Neural progenitor cell (in vitro differentiated cells): ENCODE measurements around the gene IQGAP2. TPM values are rescaled to one million over a fixed set of nuclear protein-coding genes. Genes with fewer than 3 reads are reported as not detected.

Source experiments
- DNase-seq: peaks from one replicate; pipeline ENCODE4 v3.0.0-alpha.2; 2016; ENCODE audit warnings: low spot score
- H2AFZ ChIP-seq: fragments of 200-600 bp; sonication (generic); replicated peaks from 2 replicates; pipeline ENCODE4 v1.6.1; 2016; ENCODE audit warnings: antibody characterized with exemption
- H3F3A ChIP-seq: fragments of 200-600 bp; sonication (generic); 2 replicates; pipeline ENCODE4 v1.6.1; 2016; ENCODE audit warnings: antibody characterized with exemption, low read depth
- H3K27ac ChIP-seq: fragments of 200-600 bp; sonication (generic); 2 replicates; pipeline ENCODE4 v1.5.1; 2016; ENCODE audit warnings: mild to moderate bottlenecking
- H3K27me3 ChIP-seq: fragments of 200-600 bp; sonication (generic); 2 replicates; pipeline ENCODE4 v1.6.1; 2016; ENCODE audit warnings: mild to moderate bottlenecking, moderate library complexity
- H3K36me3 ChIP-seq: fragments of 200-600 bp; sonication (generic); 2 replicates; pipeline ENCODE4 v1.5.1; 2016
- H3K4me1 ChIP-seq: fragments of 200-600 bp; sonication (generic); 2 replicates; pipeline ENCODE4 v1.6.1; 2016; ENCODE audit warnings: mixed run types
- H3K4me2 ChIP-seq: fragments of 200-600 bp; sonication (generic); 2 replicates; pipeline ENCODE4 v1.6.1; 2016
- H3K4me3 ChIP-seq: fragments of 200-600 bp; sonication (generic); 2 replicates; pipeline ENCODE4 v1.5.1; 2016
- H3K79me2 ChIP-seq: fragments of 200-600 bp; sonication (generic); 2 replicates; pipeline ENCODE4 v1.6.1; 2016; ENCODE audit warnings: low read depth
- H3K9ac ChIP-seq: fragments of 200-600 bp; sonication (generic); 2 replicates; pipeline ENCODE4 v1.6.1; 2016
- H3K9me3 ChIP-seq: fragments of 200-600 bp; sonication (generic); 2 replicates; pipeline ENCODE4 v1.5.1; 2016; ENCODE audit warnings: low read depth
- H4K20me1 ChIP-seq: fragments of 200-600 bp; sonication (generic); 2 replicates; pipeline ENCODE4 v1.6.1; 2016; ENCODE audit warnings: low read depth
- H3K27ac Mint-ChIP-seq: 3 replicates; pipeline ENCODE4 v1.8.0; 2021; ENCODE audit warnings: mixed read lengths
- H3K27me3 Mint-ChIP-seq: 2 replicates; pipeline ENCODE4 v1.8.0; 2022; ENCODE audit warnings: low read depth, mild to moderate bottlenecking, inconsistent platforms, moderate library complexity, mixed read lengths; ENCODE audit not compliant: insufficient read depth
- H3K36me3 Mint-ChIP-seq: 3 replicates; pipeline ENCODE4 v1.8.0; 2021; ENCODE audit warnings: mixed read lengths
- H3K4me1 Mint-ChIP-seq: 3 replicates; pipeline ENCODE4 v1.8.0; 2021; ENCODE audit warnings: mixed read lengths
- H3K4me3 Mint-ChIP-seq: 3 replicates; pipeline ENCODE4 v1.8.0; 2021; ENCODE audit warnings: mild to moderate bottlenecking, moderate library complexity, mixed read lengths
- H3K9me3 Mint-ChIP-seq: 3 replicates; pipeline ENCODE4 v1.8.0; 2020; ENCODE audit warnings: mixed read lengths
- EZH2 ChIP-seq: fragments of 200-600 bp; sonication (generic); IDR thresholded peaks from 2 replicates; pipeline ENCODE4 v1.6.1; 2017; ENCODE audit warnings: antibody characterized with exemption, mild to moderate bottlenecking, moderate library complexity
- EZH2phosphoT487 ChIP-seq: fragments of 200-600 bp; sonication (generic); IDR thresholded peaks from 2 replicates; pipeline ENCODE4 v1.6.1; 2017; ENCODE audit warnings: antibody characterized with exemption
- total RNA-seq: library from RNA; depleted of rRNA; stranded (reverse); fragments of >200 nt; gene quantifications from 2 replicates; pipeline ENCODE4 v1.2.3, GENCODE V29; 2015; ENCODE audit warnings: low replicate concordance
- TF ChIP-seq, protein P1 (sequence below): fragments of 200-600 bp; sonication (generic); IDR thresholded peaks from 2 replicates; pipeline ENCODE4 v1.5.1; 2017; ENCODE audit warnings: antibody characterized with exemption, mild to moderate bottlenecking

The IQGAP2 gene
- total RNA-seq, 1 donor from 2014 or later, result 37.7 TPM

DNA sequence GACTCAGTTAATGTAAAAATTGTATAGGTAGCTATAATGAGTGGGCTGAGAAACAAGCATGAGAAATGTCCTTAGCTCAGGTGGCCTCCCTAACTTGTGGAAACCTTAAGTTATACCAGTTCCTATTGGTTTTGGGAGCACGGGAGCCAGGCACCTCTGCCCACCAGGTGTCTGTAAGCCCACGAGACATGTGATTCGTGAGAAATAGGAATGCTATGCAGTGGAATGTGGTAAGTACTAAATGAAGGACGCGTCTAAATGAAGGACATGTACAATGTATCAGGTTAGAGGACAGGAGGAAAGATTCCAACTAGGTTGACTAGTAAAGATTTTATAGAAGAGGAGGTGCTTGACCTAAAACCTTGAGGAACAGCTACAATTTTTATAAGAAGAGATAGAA, 266.2 kb downstream of the IQGAP2 start:
- no peak for DNase-seq
- Histone ChIP-seq H3K9ac (no peak overlapping the region), H3K9me3 (no peaks in the 10 kb centered on the region), H3K4me3 (no peak overlapping the region), H3F3A (no peaks in the 10 kb centered on the region), H2AFZ (no peak overlapping the region), H3K4me1 (no peaks in the 10 kb centered on the region), H3K27ac (no peak overlapping the region), H3K36me3 (no peaks in the 10 kb centered on the region), H3K27me3 (no peaks in the 10 kb centered on the region), H3K79me2 (no peaks in the 10 kb centered on the region), H3K4me2 (no peak overlapping the region), H4K20me1 (no peaks in the 10 kb centered on the region)
- TF ChIP-seq, protein P1, sequence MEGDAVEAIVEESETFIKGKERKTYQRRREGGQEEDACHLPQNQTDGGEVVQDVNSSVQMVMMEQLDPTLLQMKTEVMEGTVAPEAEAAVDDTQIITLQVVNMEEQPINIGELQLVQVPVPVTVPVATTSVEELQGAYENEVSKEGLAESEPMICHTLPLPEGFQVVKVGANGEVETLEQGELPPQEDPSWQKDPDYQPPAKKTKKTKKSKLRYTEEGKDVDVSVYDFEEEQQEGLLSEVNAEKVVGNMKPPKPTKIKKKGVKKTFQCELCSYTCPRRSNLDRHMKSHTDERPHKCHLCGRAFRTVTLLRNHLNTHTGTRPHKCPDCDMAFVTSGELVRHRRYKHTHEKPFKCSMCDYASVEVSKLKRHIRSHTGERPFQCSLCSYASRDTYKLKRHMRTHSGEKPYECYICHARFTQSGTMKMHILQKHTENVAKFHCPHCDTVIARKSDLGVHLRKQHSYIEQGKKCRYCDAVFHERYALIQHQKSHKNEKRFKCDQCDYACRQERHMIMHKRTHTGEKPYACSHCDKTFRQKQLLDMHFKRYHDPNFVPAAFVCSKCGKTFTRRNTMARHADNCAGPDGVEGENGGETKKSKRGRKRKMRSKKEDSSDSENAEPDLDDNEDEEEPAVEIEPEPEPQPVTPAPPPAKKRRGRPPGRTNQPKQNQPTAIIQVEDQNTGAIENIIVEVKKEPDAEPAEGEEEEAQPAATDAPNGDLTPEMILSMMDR, result no peak
- TF ChIP-seq EZH2 (no peak), EZH2phosphoT487 (no peak)
- no peak overlapping the region for H3K4me3 Mint-ChIP-seq
- no peaks in the 10 kb centered on the region for H3K4me1 Mint-ChIP-seq
- peaks cover 14% of the 10 kb centered on the region for H3K36me3 Mint-ChIP-seq
- H3K9me3 Mint-ChIP-seq, result no peaks in the 10 kb centered on the region
- H3K27me3 Mint-ChIP-seq, result peaks cover 5% of the 10 kb centered on the region
- H3K27ac Mint-ChIP-seq, result no peak overlapping the region

DNA sequence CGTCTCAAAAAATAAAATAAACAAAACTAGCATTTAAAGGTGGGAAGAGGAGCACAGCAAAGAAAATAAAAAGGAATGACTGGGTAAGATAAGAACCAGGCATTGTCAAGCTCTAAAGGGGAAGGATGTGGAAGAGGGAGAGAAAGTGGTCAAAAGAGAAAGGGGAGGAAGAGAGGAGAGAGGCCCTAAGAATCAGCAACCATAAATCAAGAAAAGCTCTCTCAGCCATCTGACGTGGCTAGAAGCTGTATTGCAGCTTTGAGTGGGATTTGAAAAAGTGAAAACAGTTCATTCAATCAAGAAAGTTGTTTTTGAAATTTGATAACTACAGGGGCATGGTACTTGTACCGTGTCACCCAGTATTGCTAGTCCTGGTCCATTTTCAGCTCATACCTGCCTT, 267.4 kb downstream of the IQGAP2 start:
- Histone ChIP-seq H3K4me2 (no peak overlapping the region), H3K9me3 (no peaks in the 10 kb centered on the region), H2AFZ (no peak overlapping the region), H3F3A (no peaks in the 10 kb centered on the region), H3K27me3 (no peaks in the 10 kb centered on the region), H3K4me3 (no peak overlapping the region), H3K4me1 (no peaks in the 10 kb centered on the region), H3K9ac (no peak overlapping the region), H3K79me2 (no peaks in the 10 kb centered on the region), H3K36me3 (no peaks in the 10 kb centered on the region), H3K27ac (no peak overlapping the region), H4K20me1 (no peaks in the 10 kb centered on the region)
- DNase-seq, result no peak
- TF ChIP-seq EZH2phosphoT487, result no peak
- TF ChIP-seq, protein P1, result no peak
- TF ChIP-seq EZH2, result no peak
- H3K36me3 Mint-ChIP-seq, result peaks cover 14% of the 10 kb centered on the region
- H3K4me1 Mint-ChIP-seq, result no peaks in the 10 kb centered on the region
- H3K4me3 Mint-ChIP-seq, result no peak overlapping the region
- no peaks in the 10 kb centered on the region for H3K9me3 Mint-ChIP-seq
- no peak overlapping the region for H3K27ac Mint-ChIP-seq
- peaks cover 5% of the 10 kb centered on the region for H3K27me3 Mint-ChIP-seq

DNA sequence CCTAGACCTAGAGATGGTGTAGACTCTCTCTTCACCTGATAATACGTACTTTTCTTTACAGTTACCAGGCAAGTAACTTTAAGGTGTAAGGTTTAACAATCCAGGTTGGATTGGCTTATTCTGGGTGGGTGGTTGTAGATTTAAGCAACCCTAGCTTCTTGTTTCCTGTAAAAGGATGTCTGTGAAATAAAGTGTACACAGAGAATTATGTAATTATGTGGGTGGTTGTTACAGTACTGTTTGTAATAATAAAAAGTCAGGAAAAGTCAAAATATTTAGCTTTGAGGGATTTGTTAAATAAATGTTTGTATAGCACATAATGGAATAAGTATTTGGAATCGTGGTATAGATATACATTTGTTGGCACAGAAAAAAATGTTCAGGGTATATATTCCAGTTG, 269.2 kb downstream of the IQGAP2 start:
- TF ChIP-seq, protein P1, result no peak
- peaks cover 5% of the 10 kb centered on the region for H3K27me3 Mint-ChIP-seq
- Histone ChIP-seq H3K9me3 (no peaks in the 10 kb centered on the region), H3K4me3 (no peak overlapping the region), H3K4me1 (no peaks in the 10 kb centered on the region), H3F3A (no peaks in the 10 kb centered on the region), H3K9ac (no peak overlapping the region), H3K27me3 (no peaks in the 10 kb centered on the region), H3K79me2 (no peaks in the 10 kb centered on the region), H3K36me3 (no peaks in the 10 kb centered on the region), H3K27ac (no peak overlapping the region), H3K4me2 (no peak overlapping the region), H4K20me1 (no peaks in the 10 kb centered on the region), H2AFZ (no peak overlapping the region)
- no peak for DNase-seq
- peaks cover 14% of the 10 kb centered on the region for H3K36me3 Mint-ChIP-seq
- no peaks in the 10 kb centered on the region for H3K9me3 Mint-ChIP-seq
- H3K4me3 Mint-ChIP-seq, result no peak overlapping the region
- no peak overlapping the region for H3K27ac Mint-ChIP-seq
- no peaks in the 10 kb centered on the region for H3K4me1 Mint-ChIP-seq

DNA sequence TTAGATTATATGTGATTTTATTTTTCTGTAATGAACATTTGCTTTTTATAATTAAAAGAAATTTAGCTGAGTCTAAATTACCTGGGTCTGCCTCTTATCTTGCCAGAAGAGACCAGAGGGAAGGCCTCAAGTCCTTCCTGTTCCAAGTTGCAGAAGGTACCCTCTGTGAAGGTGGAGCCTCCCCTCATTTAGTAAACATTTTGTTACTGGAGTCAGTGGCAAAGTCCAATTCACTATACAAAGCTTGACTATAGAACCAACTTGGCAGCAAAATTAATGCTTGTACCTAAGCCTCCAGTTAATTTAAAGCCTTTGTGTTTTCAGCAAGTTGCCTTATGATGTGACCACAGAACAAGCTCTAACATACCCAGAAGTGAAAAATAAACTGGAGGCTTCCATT, 270.0 kb downstream of the IQGAP2 start:
- Mint-ChIP-seq H3K4me1 (no peaks in the 10 kb centered on the region), H3K4me3 (no peak overlapping the region), H3K27me3 (peaks cover 5% of the 10 kb centered on the region), H3K9me3 (no peaks in the 10 kb centered on the region), H3K36me3 (peaks cover 14% of the 10 kb centered on the region), H3K27ac (no peak overlapping the region)
- no peaks in the 10 kb centered on the region for H3K79me2 ChIP-seq
- H3F3A ChIP-seq, result no peaks in the 10 kb centered on the region
- H3K9ac ChIP-seq, result no peak overlapping the region
- no peaks in the 10 kb centered on the region for H3K27me3 ChIP-seq
- no peak overlapping the region for H2AFZ ChIP-seq
- no peaks in the 10 kb centered on the region for H4K20me1 ChIP-seq
- no peak overlapping the region for H3K27ac ChIP-seq
- TF ChIP-seq EZH2phosphoT487 (no peak), EZH2 (no peak)
- H3K4me2 ChIP-seq, result no peak overlapping the region
- H3K36me3 ChIP-seq, result no peaks in the 10 kb centered on the region
- no peak for DNase-seq
- no peaks in the 10 kb centered on the region for H3K9me3 ChIP-seq
- H3K4me1 ChIP-seq, result no peaks in the 10 kb centered on the region
- no peak overlapping the region for H3K4me3 ChIP-seq
